Peyer's patch (tissue), 4 donors: Measurements from ENCODE around the gene HPD. TPM values are rescaled to one million over a fixed set of nuclear protein-coding genes. Genes with fewer than 3 reads are reported as not detected.

Experiments used
- DNase-seq, 3 donors: peaks; one replicate each; pipeline ENCODE4 v3.0.0-alpha.2; 2017 to 2019
- H3K27ac ChIP-seq, 4 donors: fragments of 200-600 bp; sonication (generic); one replicate each; pipeline ENCODE4 v1.5.1; 2016 to 2019
- H3K27me3 ChIP-seq, 2 donors: fragments of 200-600 bp; sonication (generic); one replicate each; pipeline ENCODE4 v1.5.1; 2019
- H3K36me3 ChIP-seq, 3 donors: fragments of 200-600 bp; sonication (generic); one replicate each; pipeline ENCODE4 v1.5.1; 2016 to 2019
- H3K4me1 ChIP-seq, 4 donors: fragments of 200-600 bp; sonication (generic); one replicate each; pipeline ENCODE4 v1.5.1; 2016 to 2019
- H3K4me3 ChIP-seq, 4 donors: fragments of 200-600 bp; sonication (generic); 1 replicate in 3 of 4; 2 replicates in 1 of 4; pipeline ENCODE4 v1.5.1; 2016 to 2019; ENCODE audit warnings: mild to moderate bottlenecking in 1 of 4
- H3K9me3 ChIP-seq, 4 donors: fragments of 200-600 bp; sonication (generic); one replicate each; pipeline ENCODE4 v1.5.1; 2016 to 2019; ENCODE audit warnings: mild to moderate bottlenecking in 1 of 4
- CTCF ChIP-seq, 6 experiments: fragments of 450-650 bp in 4 of 6; fragments of 200-600 bp in 2 of 6; sonication (generic) in 1 of 6; IDR thresholded peaks; one replicate each; pipeline ENCODE4 v1.5.1; 2017 to 2019; ENCODE audit warnings: antibody characterized with exemption in 6 of 6, mild to moderate bottlenecking in 3 of 6, moderate library complexity in 1 of 6
- POLR2A ChIP-seq, 2 donors: fragments of 450-650 bp; IDR thresholded peaks; one replicate each; pipeline ENCODE4 v1.5.1; 2017; ENCODE audit warnings: antibody characterized with exemption in 2 of 2, mild to moderate bottlenecking in 2 of 2, moderate library complexity in 2 of 2
- total RNA-seq, 4 donors: library from RNA; depleted of rRNA; stranded (reverse); fragments of >200 nt; gene quantifications; one replicate each; pipeline ENCODE4 v1.1.0, GENCODE V29; 2016

The HPD gene
- total RNA-seq, 4 donors from 2014 or later: not detected

GRCh38 chr12:121812320-121812871, 46.3 kb downstream of the HPD start:
- H3K36me3 ChIP-seq: peaks cover 0 to 66% (median 0%) of the 10 kb centered on the region in 3 donors
- peaks cover 4 to 41% (median 26%) of the 10 kb centered on the region in 4 donors for H3K4me1 ChIP-seq
- TF ChIP-seq POLR2A (IDR thresholded peaks at IDR 0.05): peak in 1 of 2 donors; percentile 8
- peak in 1 of 6 experiments; percentile 3 for TF ChIP-seq CTCF (IDR thresholded peaks at IDR 0.05)

GRCh38 chr12:121811434-121812319, 47.0 kb downstream of the HPD start:
- Histone ChIP-seq H3K36me3 (peaks cover 0 to 59% (median 0%) of the 10 kb centered on the region in 3 donors), H3K27ac (peak overlapping the region; percentile 53 to 81 (median 69)), H3K4me3 (peak overlapping the region; percentile 40 to 76 (median 56)), H3K9me3 (no peaks in the 10 kb centered on the region), H3K4me1 (peaks cover 4 to 48% (median 32%) of the 10 kb centered on the region in 4 donors), H3K27me3 (no peaks in the 10 kb centered on the region)
- peak in 2 of 3 donors; percentile 82 to 84 for DNase-seq
- TF ChIP-seq CTCF (IDR thresholded peaks at IDR 0.05) (peak; percentile 97 to 100 (median 98)), POLR2A (IDR thresholded peaks at IDR 0.05) (peak in 1 of 2 donors; percentile 6)

More at GRCh38 chr12:121812320-121812871, 46.3 kb downstream of the HPD start:
- Histone ChIP-seq H3K27me3 (no peaks in the 10 kb centered on the region), H3K9me3 (no peaks in the 10 kb centered on the region), H3K4me3 (peak overlapping the region; percentile 40 to 76 (median 56)), H3K27ac (peak overlapping the region; percentile 53 to 81 (median 69))
- peak in 2 of 3 donors; percentile 84 to 90 for DNase-seq

GRCh38 chr12:121810833-121811433, 47.7 kb downstream of the HPD start:
- H3K27ac ChIP-seq: peak overlapping the region; percentile 53 to 81 (median 69)

GRCh38 chr12:121810234-121810817, 48.3 kb downstream of the HPD start:
- DNase-seq: no peak
- peaks cover 4 to 59% (median 38%) of the 10 kb centered on the region in 4 donors for H3K4me1 ChIP-seq
- no peaks in the 10 kb centered on the region for H3K9me3 ChIP-seq
- peaks cover 0 to 46% (median 0%) of the 10 kb centered on the region in 3 donors for H3K36me3 ChIP-seq
- H3K27me3 ChIP-seq: no peaks in the 10 kb centered on the region
- H3K4me3 ChIP-seq: no peak overlapping the region
- TF ChIP-seq POLR2A (IDR thresholded peaks at IDR 0.05) (no peak), CTCF (IDR thresholded peaks at IDR 0.05) (no peak)
- peak overlapping the region in 2 of 4 donors; percentile 1 to 72 for H3K27ac ChIP-seq

More at GRCh38 chr12:121810833-121811433, 47.7 kb downstream of the HPD start:
- TF ChIP-seq CTCF (IDR thresholded peaks at IDR 0.05) (no peak), POLR2A (IDR thresholded peaks at IDR 0.05) (no peak)
- no peaks in the 10 kb centered on the region for H3K27me3 ChIP-seq
- H3K9me3 ChIP-seq: no peaks in the 10 kb centered on the region
- no peak for DNase-seq
- peaks cover 4 to 56% (median 37%) of the 10 kb centered on the region in 4 donors for H3K4me1 ChIP-seq
- H3K4me3 ChIP-seq: peak overlapping the region in 3 of 4 donors; percentile 47 to 76 (median 64)
- H3K36me3 ChIP-seq: peaks cover 0 to 52% (median 0%) of the 10 kb centered on the region in 3 donors

- TF ChIP-seq CTCF (IDR thresholded peaks at IDR 0.05): no peak
- no peak for TF ChIP-seq POLR2A (IDR thresholded peaks at IDR 0.05)
- peaks cover 4 to 59% (median 38%) of the 10 kb centered on the region in 4 donors for H3K4me1 ChIP-seq
- H3K27ac ChIP-seq: no peak overlapping the region
- no peak overlapping the region for H3K4me3 ChIP-seq
- no peaks in the 10 kb centered on the region for H3K27me3 ChIP-seq
- DNase-seq: no peak
- H3K9me3 ChIP-seq: no peaks in the 10 kb centered on the region
- H3K36me3 ChIP-seq: peaks cover 0 to 40% (median 0%) of the 10 kb centered on the region in 3 donors
Measured at GRCh38 chr12:121809712-121810116, 48.9 kb downstream of the HPD start.
